Kidney (tissue), 14 donors: ENCODE data around the gene ROMO1. TPM values are rescaled to one million over a fixed set of nuclear protein-coding genes. Genes with fewer than 3 reads are reported as not detected.
"Not testable (repeated sequence)": the region's sequence is repeated elsewhere in the genome, so short reads cannot be mapped to it uniquely, and the experiment has no call there.

Source experiments
- DNase-seq, 5 donors: peaks; one replicate each; pipeline ENCODE4 v3.0.0-alpha.2; 2013 to 2020
- FAIRE-seq: peaks from 2 replicates; lab custom pipeline; 2012; peaks lifted over from hg19 to GRCh38; lab: Jason Lieb, UNC
- H3K27ac ChIP-seq, 2 donors: one replicate each; pipeline ENCODE4 v1.7.0; 2013; ENCODE audit warnings: low read depth in 2 of 2, low read length in 2 of 2, inconsistent platforms in 1 of 2
- H3K27me3 ChIP-seq: one replicate; pipeline ENCODE4 v1.7.1; 2013; ENCODE audit warnings: low read length, inconsistent platforms; ENCODE audit not compliant: control insufficient read depth, insufficient read depth
- H3K36me3 ChIP-seq, 3 donors: one replicate each; pipeline versions ENCODE4 v1.7.0 to v1.7.1; 2013; ENCODE audit warnings: low read length in 3 of 3, control low read depth in 1 of 3, inconsistent platforms in 1 of 3; ENCODE audit not compliant: insufficient read depth in 3 of 3, control insufficient read depth in 2 of 3
- H3K4me1 ChIP-seq, 3 donors: one replicate each; pipeline versions ENCODE4 v1.7.0 to v1.7.1; 2013; ENCODE audit warnings: low read length in 3 of 3, inconsistent platforms in 1 of 3, low read depth in 1 of 3; ENCODE audit not compliant: control insufficient read depth in 2 of 3, insufficient read depth in 2 of 3
- H3K4me3 ChIP-seq, 3 donors: one replicate each; pipeline versions ENCODE4 v1.7.0 to v1.8.1; 2013; ENCODE audit warnings: low read length in 3 of 3, control low read depth in 1 of 3, inconsistent platforms in 1 of 3
- H3K9ac ChIP-seq, 3 donors: one replicate each; pipeline versions ENCODE4 v1.7.0 to v1.7.1; 2013; ENCODE audit warnings: low read length in 3 of 3, control low read depth in 1 of 3, inconsistent platforms in 1 of 3
- H3K9me3 ChIP-seq, 3 donors: one replicate each; pipeline versions ENCODE4 v1.7.0 to v1.7.1; 2013; ENCODE audit warnings: low read length in 3 of 3, control low read depth in 1 of 3, inconsistent platforms in 1 of 3; ENCODE audit not compliant: control insufficient read depth in 2 of 3, insufficient read depth in 1 of 3
- intact Hi-C: fragments of 100-400 bp; cut with DNase I; formaldehyde crosslinking; loops from one replicate; pipeline ENCODE4 v1.11.1; 2022
- polyA plus RNA-seq: library from polyadenylated mRNA; stranded (reverse); fragments of 350-450 nt; fragmentation: Illumina TruSeq; extraction: RNeasy Lipid Tissue Mini Kit (QIAGEN cat#74804); gene quantifications from one replicate; pipeline ENCODE4 v1.2.3, GENCODE V29; 2014; ENCODE audit warnings: low read depth, low replicate concordance; ENCODE audit not compliant: insufficient read depth
- total RNA-seq: library from RNA; stranded (reverse); fragmentation: NEBNext Ultra II Directional; extraction: Animal tissue kit (Norgen Biotek cat#: 25700); gene quantifications from one replicate; pipeline ENCODE4 v1.2.1, GENCODE V29; 2021
- TF ChIP-seq, protein P1 (sequence below): IDR thresholded peaks from 3 replicates; pipeline ENCODE4 v1.5.1; 2012; ENCODE audit warnings: mild to moderate bottlenecking, moderate library complexity, borderline replicate concordance; ENCODE audit not compliant: insufficient read depth; ENCODE audit errors: extremely low read depth
- donor health status: control.
- donor health status: control.
- donor health status: control.
- donor health status: control.
- donor health status: control.
- donor health status: DM: yes; HTN: yes; CAD: no.
- donor health status: Normal renal cell carcinoma (clear cell type).

The ROMO1 gene
- total and polyA plus RNA-seq, 2 donors from 2014 or later: 141 to 408 TPM

DNA sequence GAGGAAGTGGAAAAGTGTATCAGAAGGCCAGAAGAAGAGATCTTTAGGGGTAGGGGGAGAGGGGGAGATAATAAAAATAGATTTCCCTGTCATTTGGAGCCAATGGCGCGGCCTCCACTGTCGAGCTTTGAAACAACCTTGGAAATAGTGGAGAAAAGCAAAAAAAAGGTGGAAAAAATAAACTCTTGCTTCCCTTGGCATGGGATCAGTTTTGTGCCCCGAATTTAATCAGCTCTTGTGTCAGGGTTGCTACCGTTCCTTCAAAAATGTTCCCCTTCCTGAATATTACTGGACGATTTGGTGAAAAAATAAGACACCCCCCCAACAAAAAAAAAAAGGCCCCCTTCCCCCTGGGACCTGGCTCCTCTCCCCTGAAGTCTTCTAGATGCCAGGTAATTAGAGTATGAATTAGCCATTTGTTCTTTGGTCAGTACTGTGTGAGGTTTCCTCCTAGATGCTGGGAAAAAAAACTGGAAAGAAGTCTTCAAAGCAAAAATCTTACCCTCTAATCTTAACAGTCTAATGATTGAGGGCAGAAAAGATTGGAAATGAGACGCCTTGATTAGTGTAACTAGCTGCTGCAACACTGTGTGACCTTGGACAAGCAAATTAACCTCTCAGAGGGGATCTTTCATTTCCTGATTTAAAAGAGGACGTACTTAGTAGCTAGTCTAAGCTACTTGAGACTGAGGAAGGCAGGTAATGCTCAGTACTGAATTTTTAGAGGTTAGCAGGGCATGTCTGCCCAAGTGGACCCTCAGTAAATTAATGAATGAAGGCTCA lies 43.7 kb downstream of the ROMO1 start:
- H3K36me3 ChIP-seq: peaks cover 8 to 27% (median 15%) of the 10 kb centered on the region in 3 donors
- intact Hi-C loops: no loop called here

DNA sequence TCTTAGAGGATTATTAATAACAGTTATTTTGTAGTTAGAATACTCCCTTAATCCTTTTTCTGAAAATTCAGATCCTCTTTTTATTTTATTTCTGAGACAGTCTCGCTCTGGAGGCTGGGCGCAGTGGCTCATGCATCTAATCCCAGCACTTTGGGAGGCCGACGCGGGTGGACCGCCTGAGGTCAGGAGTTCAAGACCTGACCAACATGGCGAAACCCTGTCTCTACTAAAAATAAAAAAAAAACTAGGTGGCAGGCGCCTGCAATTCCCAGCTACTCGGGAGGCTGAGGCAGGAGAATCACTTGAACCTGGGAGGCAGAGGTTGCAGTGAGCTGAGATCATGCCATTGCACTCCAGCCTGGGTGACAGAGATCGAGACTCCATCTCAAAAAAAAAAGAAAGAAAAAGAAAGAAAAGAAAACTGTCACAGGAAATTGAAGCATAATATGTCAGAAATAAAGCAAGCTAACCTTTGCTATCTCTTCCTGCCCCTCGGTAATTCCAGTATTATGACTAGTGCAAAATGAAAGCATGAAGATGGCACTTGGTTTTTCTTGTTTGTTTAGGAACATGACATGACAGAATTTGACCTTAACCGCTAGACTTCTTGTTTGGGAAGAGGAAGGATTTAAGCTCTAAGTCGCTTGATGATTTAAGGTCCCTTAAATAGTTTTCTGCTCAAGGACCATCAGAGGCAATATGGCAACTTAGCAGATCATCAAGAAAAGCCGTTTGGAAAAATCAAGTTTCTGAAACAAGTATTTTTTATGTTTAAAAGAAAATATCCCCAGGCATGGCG lies 44.7 kb downstream of the ROMO1 start:
- peak overlapping the region; percentile 99 for H3K27ac ChIP-seq
- H3K27me3 ChIP-seq: no peaks in the 10 kb centered on the region
- intact Hi-C loops: no loop called here
- TF ChIP-seq, protein P1, sequence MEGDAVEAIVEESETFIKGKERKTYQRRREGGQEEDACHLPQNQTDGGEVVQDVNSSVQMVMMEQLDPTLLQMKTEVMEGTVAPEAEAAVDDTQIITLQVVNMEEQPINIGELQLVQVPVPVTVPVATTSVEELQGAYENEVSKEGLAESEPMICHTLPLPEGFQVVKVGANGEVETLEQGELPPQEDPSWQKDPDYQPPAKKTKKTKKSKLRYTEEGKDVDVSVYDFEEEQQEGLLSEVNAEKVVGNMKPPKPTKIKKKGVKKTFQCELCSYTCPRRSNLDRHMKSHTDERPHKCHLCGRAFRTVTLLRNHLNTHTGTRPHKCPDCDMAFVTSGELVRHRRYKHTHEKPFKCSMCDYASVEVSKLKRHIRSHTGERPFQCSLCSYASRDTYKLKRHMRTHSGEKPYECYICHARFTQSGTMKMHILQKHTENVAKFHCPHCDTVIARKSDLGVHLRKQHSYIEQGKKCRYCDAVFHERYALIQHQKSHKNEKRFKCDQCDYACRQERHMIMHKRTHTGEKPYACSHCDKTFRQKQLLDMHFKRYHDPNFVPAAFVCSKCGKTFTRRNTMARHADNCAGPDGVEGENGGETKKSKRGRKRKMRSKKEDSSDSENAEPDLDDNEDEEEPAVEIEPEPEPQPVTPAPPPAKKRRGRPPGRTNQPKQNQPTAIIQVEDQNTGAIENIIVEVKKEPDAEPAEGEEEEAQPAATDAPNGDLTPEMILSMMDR: no peak
- DNase-seq: peak in 3 of 5 donors; percentile 25 to 60 (median 26)
- H3K4me3 ChIP-seq: peak overlapping the region in 1 of 3 donors; percentile 91
- H3K9me3 ChIP-seq: no peaks in the 10 kb centered on the region
- peaks cover 4 to 15% (median 8%) of the 10 kb centered on the region in 3 donors for H3K4me1 ChIP-seq
- peak overlapping the region in 2 of 3 donors; percentile 16 to 99 for H3K9ac ChIP-seq
- H3K36me3 ChIP-seq: peaks cover under 1 to 17% (median 7%) of the 10 kb centered on the region in 3 donors
- no peak for FAIRE-seq

More for the DNA sequence above, 43.7 kb downstream of the ROMO1 start:
- Histone ChIP-seq H3K4me3 (peak overlapping the region; percentile 90 to 95 (median 91)), H3K9me3 (no peaks in the 10 kb centered on the region), H3K9ac (peak overlapping the region; percentile 96 to 99 (median 99)), H3K4me1 (peaks cover 6 to 22% (median 11%) of the 10 kb centered on the region in 3 donors), H3K27ac (peak overlapping the region; percentile 99), H3K27me3 (no peaks in the 10 kb centered on the region)
- FAIRE-seq: no peak
- DNase-seq: peak in 2 of 5 donors; percentile 58 to 66
- TF ChIP-seq, protein P1: no peak

GRCh38 chr20:35744492-35744841 lies 45.3 kb downstream of the ROMO1 start:
- H3K4me3 ChIP-seq, H3K27me3 ChIP-seq, H3K9me3 ChIP-seq, DNase-seq, FAIRE-seq, intact Hi-C loops, H3K9ac ChIP-seq: not testable (repeated sequence)
- peaks cover 2 to 12% (median 8%) of the 10 kb centered on the region in 3 donors for H3K4me1 ChIP-seq
- peaks cover 0 to 13% (median 3%) of the 10 kb centered on the region in 3 donors for H3K36me3 ChIP-seq
- peak overlapping the region in 1 of 2 donors; percentile 99 for H3K27ac ChIP-seq

Other genes starting within 250 kb of the ROMO1 start
- 25.2 TPM for gene CEP250, start 243.8 kb upstream of the ROMO1 start, total RNA-seq
- 4.9 TPM for gene CEP250, start 243.8 kb upstream of the ROMO1 start, polyA plus RNA-seq
- gene C20orf173, start 169.8 kb upstream of the ROMO1 start, total RNA-seq: not detected
- gene C20orf173, start 169.8 kb upstream of the ROMO1 start, polyA plus RNA-seq: not detected
- 230 TPM for gene ERGIC3, start 157.3 kb upstream of the ROMO1 start, total RNA-seq
- gene ERGIC3, start 157.3 kb upstream of the ROMO1 start, polyA plus RNA-seq: 371 TPM
- gene SPAG4, start 83.6 kb upstream of the ROMO1 start, total RNA-seq: 16.0 TPM
- 13.1 TPM for gene SPAG4, start 83.6 kb upstream of the ROMO1 start, polyA plus RNA-seq
- gene CPNE1, start 34.5 kb upstream of the ROMO1 start, total RNA-seq: 145 TPM
- gene CPNE1, start 34.5 kb upstream of the ROMO1 start, polyA plus RNA-seq: 128 TPM
- gene RBM12, start 34.5 kb upstream of the ROMO1 start, total RNA-seq: 101 TPM
- gene RBM12, start 34.5 kb upstream of the ROMO1 start, polyA plus RNA-seq: 11.1 TPM
- 31.5 TPM for gene NFS1, start 53 bp upstream of the ROMO1 start, total RNA-seq
- 71.2 TPM for gene NFS1, start 53 bp upstream of the ROMO1 start, polyA plus RNA-seq
- 304 TPM for gene RBM39, start 42.9 kb downstream of the ROMO1 start, total RNA-seq
- 148 TPM for gene RBM39, start 42.9 kb downstream of the ROMO1 start, polyA plus RNA-seq
- gene PHF20, start 72.6 kb downstream of the ROMO1 start, total RNA-seq: 48.4 TPM
- 12.3 TPM for gene PHF20, start 72.6 kb downstream of the ROMO1 start, polyA plus RNA-seq